ENCODE data around the gene NHP2.

GRCh38 chr5:178153530-178154340 is at the start of gene NHP2:
- TF ChIP-seq POLR2A (IDR thresholded peaks at IDR 0.05; ENCODE audit: low read depth, low read length), result peak; percentile 56; the same call in 1 of the 2 replicates
- peak; percentile 48; the same call in 1 of the 2 replicates for TF ChIP-seq POLR2AphosphoS5 (IDR thresholded peaks at IDR 0.05; ENCODE audit: low read depth, low read length)
- no peak for TF ChIP-seq TAF1 (IDR thresholded peaks at IDR 0.05; ENCODE audit: borderline replicate concordance, low read depth, low read length)

All from GM12892 (cell line).